Activated CD8-positive, alpha-beta T cell treated with anti-CD3 and anti-CD28 coated beads, Interleukin-2, amount 10 ng/mL, durations not matched to agents 7 days and 5 days (primary cell): ENCODE data around the gene ACO2. TPM values are rescaled to one million over a fixed set of nuclear protein-coding genes. Genes with fewer than 3 reads are reported as not detected.

Source experiments
- ATAC-seq: fragments of 150-1000 bp; cut with Tn5 transposase; one replicate; pipeline ENCODE4 v1.10.0; 2021; ENCODE audit warnings: moderate library complexity
- CTCF ChIA-PET: fragments of 350-600 bp; sonication (Branson Sonifier 250); formaldehyde crosslinking; loops from one replicate; lab custom pipeline; 2021; ENCODE audit warnings: antibody characterized with exemption; lab: Charles Lee
- POLR2A ChIA-PET: fragments of 350-600 bp; sonication (Branson Sonifier 250); formaldehyde crosslinking; loops from one replicate; lab custom pipeline; 2021; ENCODE audit warnings: antibody characterized with exemption; lab: Charles Lee
- DNase-seq: peaks from one replicate; pipeline ENCODE4 v3.0.0-alpha.2; 2020
- H3K27ac Mint-ChIP-seq: one replicate; pipeline ENCODE4 v1.8.0; 2021; ENCODE audit warnings: mild to moderate bottlenecking, mixed read lengths
- H3K27me3 Mint-ChIP-seq: one replicate; pipeline ENCODE4 v1.8.0; 2021; ENCODE audit warnings: low read depth, mixed read lengths
- H3K36me3 Mint-ChIP-seq: one replicate; pipeline ENCODE4 v1.8.0; 2021; ENCODE audit warnings: low read depth, mixed read lengths
- H3K4me1 Mint-ChIP-seq: one replicate; pipeline ENCODE4 v1.8.0; 2021; ENCODE audit warnings: low read depth, mixed read lengths
- H3K4me3 Mint-ChIP-seq: one replicate; pipeline ENCODE4 v1.8.0; 2021; ENCODE audit warnings: mild to moderate bottlenecking, mixed read lengths
- H3K9me3 Mint-ChIP-seq: one replicate; pipeline ENCODE4 v1.8.0; 2022; ENCODE audit warnings: mixed read lengths; ENCODE audit not compliant: insufficient read depth
- total RNA-seq, 2 experiments: library from RNA; stranded (reverse); gene quantifications; one replicate each; pipeline ENCODE4 v1.2.3, GENCODE V29; 2021

ACO2 gene
- total RNA-seq, 2 experiments from 2014 or later = 91.8 to 97.1 TPM

- Mint-ChIP-seq H3K4me1 (peaks cover 12% of the 10 kb centered on the region), H3K27me3 (no peaks in the 10 kb centered on the region), H3K27ac (no peak overlapping the region), H3K4me3 (no peak overlapping the region), H3K9me3 (no peaks in the 10 kb centered on the region), H3K36me3 (no peaks in the 10 kb centered on the region)
- DNase-seq = no peak
- ChIA-PET CTCF (interaction anchor here (1.1 to 1.3 kb wide), 2 partner anchors 11 to 76 kb away, joined by 3 read pairs; partner anchors contain the start of genes ACO2 and PHF5A), POLR2A (interaction anchor here (1.1 to 4.3 kb wide), 2 partner anchors 11 to 33 kb away, joined by 3 to 25 read pairs; partner anchors contain the start of genes ACO2, PHF5A and TOB2)
- ATAC-seq = no peak
Measured at GRCh38 chr22:41479671-41480396, 10.9 kb downstream of the ACO2 start.

DNA sequence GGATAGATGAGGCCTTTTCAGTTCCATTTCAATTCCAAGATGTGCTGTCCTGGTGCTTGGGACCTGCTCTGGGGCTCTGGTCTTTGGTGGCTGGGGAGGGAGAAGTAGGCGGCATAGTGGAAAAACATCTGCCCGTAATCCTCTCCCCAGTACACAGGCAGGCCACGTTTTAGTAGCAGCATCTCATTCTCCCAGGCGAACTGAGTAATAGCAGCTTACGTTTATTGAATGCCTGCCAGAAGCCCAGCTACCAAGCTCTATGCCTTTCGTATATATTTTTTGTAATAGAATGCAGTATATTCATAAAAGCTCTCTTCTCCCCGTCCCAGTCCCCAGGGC lies 11.4 kb downstream of the ACO2 start:
- Mint-ChIP-seq H3K4me3 (no peak overlapping the region), H3K27me3 (no peaks in the 10 kb centered on the region), H3K9me3 (no peaks in the 10 kb centered on the region), H3K4me1 (peaks cover 12% of the 10 kb centered on the region), H3K36me3 (no peaks in the 10 kb centered on the region), H3K27ac (no peak overlapping the region)
- ChIA-PET CTCF (interaction anchor here (1.1 kb wide), 1 partner anchor 11 kb away, joined by 3 read pairs; the partner anchor contains the start of genes ACO2 and PHF5A), POLR2A (interaction anchor here (1.1 to 4.3 kb wide), 2 partner anchors 12 to 34 kb away, joined by 3 to 25 read pairs; partner anchors contain the start of genes ACO2, PHF5A and TOB2)
- ATAC-seq (no peak), DNase-seq (no peak)

DNA sequence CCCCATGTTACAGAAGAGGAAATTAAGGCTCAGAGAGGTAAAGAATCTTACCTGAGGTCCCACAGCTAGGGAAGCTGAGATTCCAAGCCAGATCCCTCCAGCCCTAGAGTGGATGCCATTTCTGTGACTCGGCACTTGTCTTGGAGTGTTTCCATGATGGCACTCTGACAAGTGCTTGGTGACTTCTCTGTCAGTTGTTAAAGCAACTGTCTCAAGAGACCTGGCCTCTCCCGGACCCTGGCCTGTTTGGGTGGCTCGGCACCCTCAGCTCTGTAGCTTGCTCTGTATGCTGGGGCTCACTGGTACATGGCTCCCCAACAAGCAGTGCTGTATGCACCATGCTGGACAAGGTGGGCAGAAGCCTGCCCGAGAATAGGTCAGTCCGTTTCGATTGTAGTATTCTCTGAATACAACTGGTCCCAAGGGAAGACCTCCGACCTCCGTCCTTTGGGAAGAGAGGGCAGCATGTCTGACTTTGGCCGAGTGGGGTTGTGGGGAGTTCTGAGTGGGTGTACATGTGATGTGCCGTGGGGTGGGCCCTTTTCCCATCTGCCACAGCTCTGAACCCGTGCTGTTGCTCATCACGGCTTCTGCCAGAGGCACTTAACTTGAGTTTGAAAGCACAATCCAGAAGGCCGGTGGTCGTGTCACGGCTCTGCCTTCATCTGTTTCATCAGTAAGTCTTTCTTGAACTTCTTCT lies 12.4 kb downstream of the ACO2 start:
- ChIA-PET CTCF (interaction anchor here (1.1 kb wide), 1 partner anchor 186 kb away, joined by 3 read pairs; no protein-coding TSS in a partner anchor), POLR2A (interaction anchor here (0.8 to 1.1 kb wide), 2 partner anchors 12 to 35 kb away, joined by 3 read pairs; partner anchors contain the start of genes ACO2 and TOB2)
- Mint-ChIP-seq H3K4me3 (no peak overlapping the region), H3K27me3 (no peaks in the 10 kb centered on the region), H3K36me3 (no peaks in the 10 kb centered on the region), H3K27ac (no peak overlapping the region), H3K4me1 (peaks cover 15% of the 10 kb centered on the region), H3K9me3 (no peaks in the 10 kb centered on the region)
- ATAC-seq (no peak), DNase-seq (no peak)

GRCh38 chr22:41481925-41482318 lies 13.0 kb downstream of the ACO2 start:
- POLR2A ChIA-PET = interaction anchor here (0.6 to 0.8 kb wide), 2 partner anchors 13 to 36 kb away, joined by 3 read pairs; partner anchors contain the start of gene ACO2

GRCh38 chr22:41482319-41482935 lies 13.5 kb downstream of the ACO2 start:
- H3K4me3 Mint-ChIP-seq = no peak overlapping the region
- H3K36me3 Mint-ChIP-seq = no peaks in the 10 kb centered on the region
- POLR2A ChIA-PET = interaction anchor here (0.6 kb wide), 1 partner anchor 35 kb away, joined by 3 read pairs; no protein-coding TSS in a partner anchor
- ATAC-seq = peak; percentile 33
- peaks cover 15% of the 10 kb centered on the region for H3K4me1 Mint-ChIP-seq
- no peak for DNase-seq
- no peak overlapping the region for H3K27ac Mint-ChIP-seq
- CTCF ChIA-PET = no interaction called here
- no peaks in the 10 kb centered on the region for H3K27me3 Mint-ChIP-seq
- no peaks in the 10 kb centered on the region for H3K9me3 Mint-ChIP-seq

More at GRCh38 chr22:41481925-41482318, 13.0 kb downstream of the ACO2 start:
- Mint-ChIP-seq H3K4me3 (no peak overlapping the region), H3K4me1 (peaks cover 15% of the 10 kb centered on the region), H3K27ac (no peak overlapping the region), H3K36me3 (no peaks in the 10 kb centered on the region), H3K9me3 (no peaks in the 10 kb centered on the region), H3K27me3 (no peaks in the 10 kb centered on the region)
- DNase-seq = no peak
- ATAC-seq = no peak
- CTCF ChIA-PET = interaction anchor here (1.1 kb wide), 1 partner anchor 185 kb away, joined by 3 read pairs; no protein-coding TSS in a partner anchor

DNA sequence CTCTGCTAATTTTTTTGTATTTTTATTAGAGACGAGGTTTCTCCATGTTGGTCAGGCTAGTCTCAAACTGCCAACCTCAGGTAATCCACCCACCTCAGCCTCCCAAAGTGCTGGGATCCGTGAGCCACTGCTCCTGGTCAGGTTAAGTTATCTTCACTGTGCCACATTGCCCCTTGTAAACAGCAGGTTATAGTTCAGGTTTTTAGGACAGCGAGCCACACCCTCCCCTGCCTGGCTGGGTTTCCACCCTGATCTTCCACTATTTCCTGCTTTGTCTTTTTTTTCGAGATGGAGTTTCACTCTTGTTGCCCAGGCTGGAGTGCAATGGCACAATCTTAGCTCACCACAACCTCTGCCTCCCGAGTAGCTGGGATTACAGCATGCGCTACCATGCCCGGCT lies 16.1 kb downstream of the ACO2 start:
- ATAC-seq (no peak), DNase-seq (no peak)
- ChIA-PET POLR2A (interaction anchor here (0.7 kb wide), 1 partner anchor 11 kb away, joined by 3 read pairs; no protein-coding TSS in a partner anchor), CTCF (interaction anchor here (1.2 to 1.4 kb wide), 2 partner anchors 15 to 42 kb away, joined by 3 read pairs; no protein-coding TSS in a partner anchor)
- Mint-ChIP-seq H3K9me3 (no peaks in the 10 kb centered on the region), H3K27me3 (no peaks in the 10 kb centered on the region), H3K4me1 (peaks cover 14% of the 10 kb centered on the region), H3K36me3 (no peaks in the 10 kb centered on the region), H3K4me3 (no peak overlapping the region), H3K27ac (no peak overlapping the region)

DNA sequence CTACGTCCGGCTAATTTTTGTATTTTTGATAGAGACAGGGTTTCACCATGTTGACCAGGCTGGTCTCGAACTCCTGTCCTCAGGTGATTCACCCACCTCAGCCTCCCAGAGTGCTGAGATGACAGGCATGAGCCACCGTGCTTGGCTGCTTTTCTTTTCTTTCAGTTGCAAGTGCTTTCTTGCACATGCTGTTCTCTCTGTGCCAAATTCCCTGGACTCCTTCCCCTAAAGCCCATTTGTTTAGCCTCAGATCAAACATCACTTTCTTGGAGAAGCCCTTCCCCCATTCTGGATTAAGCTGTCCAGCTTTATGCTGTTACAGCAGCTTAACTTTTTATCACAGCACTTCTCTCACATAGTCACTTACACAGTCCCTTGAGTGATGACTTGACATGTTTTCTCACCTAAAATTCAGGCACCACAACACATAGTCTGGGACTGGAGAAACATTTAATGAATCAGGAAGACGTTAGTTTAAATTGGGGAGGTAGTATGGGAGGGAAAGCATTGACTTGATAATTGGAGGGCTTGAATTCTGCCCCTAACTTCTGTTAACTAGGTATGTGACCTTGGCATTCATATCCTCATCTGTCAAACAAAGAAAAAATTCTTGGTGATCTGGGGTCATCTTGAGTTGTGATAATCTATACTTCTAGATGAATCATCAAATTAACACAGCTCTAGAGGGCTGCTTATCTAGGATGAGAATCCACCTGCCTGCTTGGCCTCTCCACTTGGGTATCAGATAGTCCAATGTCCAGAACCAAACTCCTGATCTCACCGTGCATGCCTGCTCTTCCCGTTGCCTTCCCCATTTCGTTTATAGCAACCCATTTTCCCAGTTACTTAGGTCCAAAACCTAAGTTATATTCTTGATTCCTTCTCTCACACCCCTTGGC lies 18.4 kb downstream of the ACO2 start:
- ATAC-seq = no peak
- ChIA-PET POLR2A (interaction anchor here (0.5 to 1.2 kb wide), 2 partner anchors 18 to 100 kb away, joined by 3 read pairs; no protein-coding TSS in a partner anchor), CTCF (no interaction called here)
- Mint-ChIP-seq H3K4me3 (no peak overlapping the region), H3K27ac (no peak overlapping the region), H3K9me3 (no peaks in the 10 kb centered on the region), H3K36me3 (no peaks in the 10 kb centered on the region), H3K27me3 (no peaks in the 10 kb centered on the region), H3K4me1 (peaks cover 11% of the 10 kb centered on the region)
- DNase-seq = no peak

DNA sequence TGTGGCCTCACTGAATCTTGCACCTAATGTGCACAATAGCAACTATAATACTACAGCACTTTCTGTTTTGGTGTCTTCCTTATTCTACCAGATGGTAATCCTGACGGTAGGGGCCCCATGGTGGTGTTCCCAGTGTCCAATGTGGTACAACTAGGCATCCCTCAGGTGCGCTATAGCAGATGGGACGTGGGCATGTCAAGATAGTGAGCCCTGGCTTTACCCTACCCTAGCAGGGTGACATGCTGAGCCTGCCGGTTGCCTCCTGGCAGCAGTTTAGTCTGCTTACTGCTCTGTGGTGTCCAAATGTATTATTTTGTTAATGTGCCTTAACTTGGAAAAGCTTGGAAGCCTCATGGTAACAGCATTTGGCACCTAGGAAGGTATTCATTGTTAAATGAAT lies 19.2 kb downstream of the ACO2 start:
- Mint-ChIP-seq H3K9me3 (no peaks in the 10 kb centered on the region), H3K4me1 (peaks cover 5% of the 10 kb centered on the region), H3K4me3 (no peak overlapping the region), H3K27me3 (no peaks in the 10 kb centered on the region), H3K27ac (no peak overlapping the region), H3K36me3 (no peaks in the 10 kb centered on the region)
- DNase-seq (no peak), ATAC-seq (no peak)
- POLR2A ChIA-PET = no interaction called here
- CTCF ChIA-PET = interaction anchor here (3.1 kb wide), 1 partner anchor 85 kb away, joined by 12 read pairs; no protein-coding TSS in a partner anchor

DNA sequence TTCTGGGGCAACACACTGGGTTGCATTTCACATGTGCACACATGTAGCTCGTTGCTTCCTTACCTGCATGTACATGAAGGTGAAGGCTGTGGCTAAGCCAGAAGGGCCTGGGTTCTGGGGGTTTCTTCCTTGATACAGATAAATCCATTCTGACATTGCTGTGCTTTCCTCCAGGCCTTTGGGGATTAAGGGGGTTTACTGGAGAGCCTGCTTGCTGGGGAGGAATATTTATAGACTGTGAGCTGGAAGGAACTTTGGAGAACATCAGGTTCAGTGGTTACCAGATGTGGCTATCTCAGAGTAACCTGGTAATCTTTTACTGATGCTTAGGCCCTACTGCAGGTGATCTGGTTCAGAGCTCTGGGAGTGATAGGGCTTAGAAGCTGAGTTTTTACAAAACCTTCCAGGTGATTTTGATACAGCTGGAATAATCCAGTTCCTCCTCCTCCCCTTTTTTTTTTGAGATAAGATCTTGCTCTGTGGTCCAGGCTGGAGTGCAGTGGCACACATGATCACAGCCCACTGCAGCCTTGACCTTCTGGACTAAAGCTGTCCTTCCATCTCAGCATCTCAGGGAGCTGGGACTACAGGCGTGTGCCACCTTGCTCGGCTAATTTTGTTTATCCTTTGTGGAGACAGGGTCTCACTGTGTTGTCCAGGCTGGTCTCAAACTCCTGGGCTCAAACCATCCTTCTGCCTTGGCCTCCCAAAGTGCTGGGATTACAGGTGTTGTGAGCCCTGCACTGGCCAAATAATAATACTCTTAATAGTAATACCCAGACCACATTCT lies 19.9 kb downstream of the ACO2 start:
- no peak overlapping the region for H3K27ac Mint-ChIP-seq
- H3K4me1 Mint-ChIP-seq = peaks cover 5% of the 10 kb centered on the region
- ATAC-seq = no peak
- no peaks in the 10 kb centered on the region for H3K36me3 Mint-ChIP-seq
- POLR2A ChIA-PET = interaction anchor here (0.6 to 0.8 kb wide), 2 partner anchors 20 to 32 kb away, joined by 3 read pairs; partner anchors contain the start of gene ACO2
- H3K9me3 Mint-ChIP-seq = no peaks in the 10 kb centered on the region
- H3K27me3 Mint-ChIP-seq = no peaks in the 10 kb centered on the region
- CTCF ChIA-PET = interaction anchor here (0.6 to 3.1 kb wide), 3 partner anchors 11 to 85 kb away, joined by 3 to 12 read pairs (median 4); no protein-coding TSS in a partner anchor
- no peak overlapping the region for H3K4me3 Mint-ChIP-seq
- no peak for DNase-seq
